CD14-positive monocyte (primary cell): ENCODE measurements around the gene TLCD3B. TPM values are rescaled to one million over a fixed set of nuclear protein-coding genes. Genes with fewer than 3 reads are reported as not detected.
"Not testable (repeated sequence)": the region's sequence is repeated elsewhere in the genome, so short reads cannot be mapped to it uniquely, and the experiment has no call there.

Experiments
- DNase-seq, 3 donors: peaks; one replicate each; pipeline ENCODE4 v3.0.0-alpha.2; 2011 to 2022
- H2AFZ ChIP-seq: 2 replicates; pipeline ENCODE4 v1.6.0; 2012; ENCODE audit warnings: mild to moderate bottlenecking, low read depth, low read length, inconsistent platforms; ENCODE audit not compliant: insufficient read depth, poor library complexity, severe bottlenecking
- H3K27ac ChIP-seq, 2 donors: 1 replicate in 1 of 2; 2 replicates in 1 of 2; pipeline ENCODE4 v1.5.1; 2012 to 2013; ENCODE audit warnings: low read length in 2 of 2, control low read depth in 1 of 2, inconsistent platforms in 1 of 2, low read depth in 1 of 2, mild to moderate bottlenecking in 1 of 2
- H3K27me3 ChIP-seq, 2 donors: one replicate each; pipeline versions ENCODE4 v1.6.0 to v1.6.1; 2011 to 2013; ENCODE audit warnings: low read length in 2 of 2; ENCODE audit not compliant: control insufficient read depth in 2 of 2, insufficient read depth in 2 of 2
- H3K36me3 ChIP-seq, 2 donors: replicated peaks in 1 of 2; 1 replicate in 1 of 2; 2 replicates in 1 of 2; pipeline versions ENCODE4 v1.5.1 to v1.6.1; 2012 to 2013; ENCODE audit warnings: low read length in 2 of 2, control low read depth in 1 of 2, inconsistent platforms in 1 of 2, mild to moderate bottlenecking in 1 of 2; ENCODE audit not compliant: insufficient read depth in 2 of 2, control insufficient read depth in 1 of 2
- H3K4me1 ChIP-seq, 2 donors: 1 replicate in 1 of 2; 2 replicates in 1 of 2; pipeline versions ENCODE4 v1.5.1 to v1.6.1; 2012 to 2013; ENCODE audit warnings: low read length in 2 of 2, control low read depth in 1 of 2, inconsistent platforms in 1 of 2, mild to moderate bottlenecking in 1 of 2, moderate library complexity in 1 of 2; ENCODE audit not compliant: insufficient read depth in 2 of 2, control insufficient read depth in 1 of 2
- H3K4me2 ChIP-seq: replicated peaks from 2 replicates; pipeline ENCODE3; 2012; ENCODE audit warnings: low read length, moderate library complexity, mild to moderate bottlenecking; ENCODE audit not compliant: poor library complexity, severe bottlenecking; ENCODE audit errors: extremely low read depth
- H3K4me3 ChIP-seq, 3 experiments: fragments of 200-600 bp in 1 of 3; sonication (generic) in 1 of 3; replicated peaks in 1 of 3; 1 replicate in 2 of 3; 2 replicates in 1 of 3; pipeline ENCODE4 v1.5.1; 2011 to 2013; ENCODE audit warnings: low read length in 3 of 3, mild to moderate bottlenecking in 3 of 3, control low read depth in 2 of 3, low read depth in 2 of 3, inconsistent platforms in 1 of 3, moderate library complexity in 1 of 3
- H3K79me2 ChIP-seq: 2 replicates; pipeline ENCODE4 v1.6.0; 2012; ENCODE audit warnings: mild to moderate bottlenecking, control low read depth, inconsistent platforms, low read length, moderate library complexity; ENCODE audit not compliant: insufficient read depth
- H3K9ac ChIP-seq: 2 replicates; pipeline ENCODE4 v1.6.0; 2017; ENCODE audit warnings: low read length, mild to moderate bottlenecking; ENCODE audit not compliant: insufficient read depth, poor library complexity, severe bottlenecking
- H3K9me3 ChIP-seq, 2 donors: replicated peaks in 1 of 2; 1 replicate in 1 of 2; 2 replicates in 1 of 2; pipeline versions ENCODE4 v1.5.1 to v1.6.1; 2012 to 2013; ENCODE audit warnings: low read length in 2 of 2, control low read depth in 1 of 2; ENCODE audit not compliant: control insufficient read depth in 1 of 2, insufficient read depth in 1 of 2
- H4K20me1 ChIP-seq: 2 replicates; pipeline ENCODE4 v1.6.0; 2012; ENCODE audit warnings: mild to moderate bottlenecking, low read length, control low read depth, moderate library complexity; ENCODE audit not compliant: insufficient read depth
- H3K27ac Mint-ChIP-seq, 7 donors: one replicate each; pipeline ENCODE4 v1.8.0; 2020; ENCODE audit warnings: mild to moderate bottlenecking in 7 of 7, mixed read lengths in 7 of 7, moderate library complexity in 6 of 7, inconsistent platforms in 2 of 7
- H3K27me3 Mint-ChIP-seq, 3 donors: one replicate each; pipeline ENCODE4 v1.8.0; 2021 to 2022; ENCODE audit warnings: low read depth in 3 of 3, mild to moderate bottlenecking in 3 of 3, mixed read lengths in 3 of 3, moderate library complexity in 3 of 3, inconsistent platforms in 1 of 3
- H3K36me3 Mint-ChIP-seq, 2 donors: one replicate each; pipeline ENCODE4 v1.8.0; 2020; ENCODE audit warnings: mixed read lengths in 2 of 2, inconsistent platforms in 1 of 2, mild to moderate bottlenecking in 1 of 2
- H3K4me1 Mint-ChIP-seq: one replicate; pipeline ENCODE4 v1.8.0; 2020; ENCODE audit warnings: mild to moderate bottlenecking, mixed read lengths
- H3K4me3 Mint-ChIP-seq, 2 donors: one replicate each; pipeline ENCODE4 v1.8.0; 2020; ENCODE audit warnings: mild to moderate bottlenecking in 2 of 2, mixed read lengths in 2 of 2, moderate library complexity in 1 of 2
- H3K9me3 Mint-ChIP-seq, 7 donors: one replicate each; pipeline ENCODE4 v1.8.0; 2020 to 2022; ENCODE audit warnings: mixed read lengths in 7 of 7, mild to moderate bottlenecking in 6 of 7, moderate library complexity in 6 of 7, inconsistent platforms in 2 of 7
- CTCF ChIP-seq: fragments of 200-600 bp; IDR thresholded peaks from one replicate; pipeline ENCODE4 v1.8.0; 2022; ENCODE audit warnings: antibody characterized with exemption, mild to moderate bottlenecking
- WGBS: methylation state at CpG from one replicate; pipeline ENCODE4 v1.1.5; 2013; ENCODE audit warnings: missing lambda C conversion rate; ENCODE audit not compliant: insufficient coverage; 5-methylcytosine and 5-hydroxymethylcytosine counted together
- intact Hi-C, 2 donors: fragments of 100-400 bp; cut with micrococcal nuclease; formaldehyde crosslinking; loops; one replicate each; pipeline versions ENCODE4 v1.15.0 to v1.15.1; 2023
- polyA plus RNA-seq, 3 donors: library from polyadenylated mRNA; depleted of rRNA in 1 of 3; unstranded in 2 of 3; stranded (reverse) in 1 of 3; fragments of 300-500 nt in 2 of 3; fragments of >200 nt in 1 of 3; fragmentation: Illumina TruSeq in 2 of 3; gene quantifications; 1 replicate in 2 of 3; 2 replicates in 1 of 3; pipeline ENCODE4 v1.2.3, GENCODE V29; 2012 to 2021

TLCD3B gene
- polyA plus RNA-seq, 3 donors = not detected

GRCh38 chr16:30046178-30046577 is 15.1 kb upstream of the TLCD3B start:
- Histone ChIP-seq H3K9me3 (no peaks in the 10 kb centered on the region), H4K20me1 (no peaks in the 10 kb centered on the region), H3K36me3 (no peaks in the 10 kb centered on the region), H3K9ac (no peak overlapping the region), H3K4me1 (no peaks in the 10 kb centered on the region), H3K4me2 (no peak overlapping the region), H3K27me3 (no peaks in the 10 kb centered on the region), H3K79me2 (no peaks in the 10 kb centered on the region), H3K27ac (no peak overlapping the region), H3K4me3 (no peak overlapping the region), H2AFZ (no peak overlapping the region)
- 93% methylated on average over 3 of the region's 8 CpGs for WGBS
- no peak for DNase-seq
- H3K36me3 Mint-ChIP-seq = no peaks in the 10 kb centered on the region
- no peak overlapping the region for H3K4me3 Mint-ChIP-seq
- peaks cover 0 to 3% (median 0%) of the 10 kb centered on the region in 7 donors for H3K9me3 Mint-ChIP-seq
- no peak overlapping the region for H3K27ac Mint-ChIP-seq
- TF ChIP-seq CTCF = no peak
- peaks cover 2% of the 10 kb centered on the region for H3K4me1 Mint-ChIP-seq
- H3K27me3 Mint-ChIP-seq = peaks cover 0 to 4% (median 4%) of the 10 kb centered on the region in 3 donors
- intact Hi-C loops = no loop called here

DNA sequence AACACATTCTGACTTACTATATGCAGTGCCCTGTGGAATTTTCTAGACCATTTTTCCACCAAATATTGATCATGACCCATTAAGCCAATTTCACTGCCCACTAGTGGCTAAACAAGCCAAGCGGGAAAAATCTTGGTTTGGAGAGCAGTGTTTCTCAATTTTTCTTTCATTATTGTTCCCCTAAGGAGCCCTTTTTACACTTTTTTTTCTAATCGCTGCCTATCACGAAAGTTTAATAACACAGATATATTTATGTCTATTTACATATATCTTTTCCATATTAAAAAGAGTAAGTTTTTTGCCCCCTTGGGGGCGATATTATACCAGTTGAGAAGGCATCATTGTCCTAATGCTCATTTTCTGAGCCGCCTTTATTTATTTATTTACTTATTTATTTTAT is 10.8 kb upstream of the TLCD3B start:
- Histone ChIP-seq H3K79me2 (no peaks in the 10 kb centered on the region), H3K4me2 (no peak overlapping the region), H3K36me3 (no peaks in the 10 kb centered on the region), H3K4me1 (peaks cover 0 to 3% of the 10 kb centered on the region in 2 donors), H3K9ac (no peak overlapping the region), H2AFZ (no peak overlapping the region), H4K20me1 (no peaks in the 10 kb centered on the region), H3K4me3 (no peak overlapping the region), H3K27ac (no peak overlapping the region), H3K9me3 (no peaks in the 10 kb centered on the region), H3K27me3 (no peaks in the 10 kb centered on the region)
- Mint-ChIP-seq H3K27me3 (peaks cover 2 to 8% (median 6%) of the 10 kb centered on the region in 3 donors), H3K4me1 (peaks cover 2% of the 10 kb centered on the region), H3K9me3 (no peaks in the 10 kb centered on the region), H3K27ac (no peak overlapping the region), H3K4me3 (no peak overlapping the region), H3K36me3 (no peaks in the 10 kb centered on the region)
- no CpG with 5 or more reads among the region's 5 CpGs for WGBS
- peak; percentile 41 for TF ChIP-seq CTCF
- intact Hi-C loops = no loop called here
- DNase-seq = peak in 1 of 3 donors; percentile 33

- not testable (repeated sequence) for H3K4me1 ChIP-seq
Measured at GRCh38 chr16:30040690-30041089, 9.6 kb upstream of the TLCD3B start.

More at GRCh38 chr16:30040690-30041089, 9.6 kb upstream of the TLCD3B start:
- H3K4me2 ChIP-seq, H3K27me3 ChIP-seq, H3K9me3 ChIP-seq, H3K79me2 ChIP-seq, H4K20me1 ChIP-seq, H2AFZ ChIP-seq, H3K36me3 ChIP-seq, H3K4me1 Mint-ChIP-seq, H3K9me3 Mint-ChIP-seq, H3K27ac ChIP-seq, DNase-seq, intact Hi-C loops, H3K4me3 ChIP-seq, H3K9ac ChIP-seq, H3K27ac Mint-ChIP-seq, H3K36me3 Mint-ChIP-seq: not testable (repeated sequence)
- Mint-ChIP-seq H3K27me3 (peaks cover 3 to 14% (median 6%) of the 10 kb centered on the region in 3 donors), H3K4me3 (peak overlapping the region in 1 of 2 donors; percentile 26)
- 100% methylated on average over 1 of the region's 5 CpGs for WGBS
